Small intestine (tissue), 7 donors: ENCODE results near the gene FOXD4L1. TPM values are rescaled to one million over a fixed set of nuclear protein-coding genes. Genes with fewer than 3 reads are reported as not detected.
"Not testable (repeated sequence)": the region's sequence is repeated elsewhere in the genome, so short reads cannot be mapped to it uniquely, and the experiment has no call there.

Experiments used
- DNase-seq, 2 donors: peaks; one replicate each; pipeline versions ENCODE4 v3.0.0 to v3.0.0-alpha.2; 2013
- FAIRE-seq: peaks from 2 replicates; lab custom pipeline; 2012; peaks lifted over from hg19 to GRCh38; lab: Jason Lieb, UNC
- H3K27ac ChIP-seq, 3 donors: one replicate each; pipeline ENCODE4 v1.5.1; 2013; ENCODE audit warnings: low read length in 2 of 3, mild to moderate bottlenecking in 2 of 3, control low read depth in 1 of 3, inconsistent platforms in 1 of 3, low read depth in 1 of 3, moderate library complexity in 1 of 3
- H3K27me3 ChIP-seq, 3 donors: one replicate each; pipeline ENCODE4 v1.6.1; 2013; ENCODE audit warnings: low read length in 3 of 3, inconsistent platforms in 1 of 3; ENCODE audit not compliant: control insufficient read depth in 3 of 3, insufficient read depth in 3 of 3
- H3K36me3 ChIP-seq, 3 donors: one replicate each; pipeline ENCODE4 v1.6.1; 2013; ENCODE audit warnings: low read length in 3 of 3, inconsistent platforms in 1 of 3, low read depth in 1 of 3, mild to moderate bottlenecking in 1 of 3, moderate library complexity in 1 of 3; ENCODE audit not compliant: control insufficient read depth in 3 of 3, insufficient read depth in 2 of 3
- H3K4me1 ChIP-seq, 3 donors: one replicate each; pipeline ENCODE4 v1.6.1; 2013; ENCODE audit warnings: low read length in 2 of 3, inconsistent platforms in 1 of 3, low read depth in 1 of 3, mild to moderate bottlenecking in 1 of 3, moderate library complexity in 1 of 3; ENCODE audit not compliant: control insufficient read depth in 3 of 3, insufficient read depth in 2 of 3
- H3K4me3 ChIP-seq, 3 donors: one replicate each; pipeline ENCODE4 v1.5.1; 2013; ENCODE audit warnings: low read length in 3 of 3, control low read depth in 1 of 3, inconsistent platforms in 1 of 3, low read depth in 1 of 3, mild to moderate bottlenecking in 1 of 3, moderate library complexity in 1 of 3
- H3K9me3 ChIP-seq, 2 donors: one replicate each; pipeline ENCODE4 v1.6.1; 2013; ENCODE audit warnings: low read depth in 1 of 2, low read length in 1 of 2; ENCODE audit not compliant: control insufficient read depth in 2 of 2, insufficient read depth in 1 of 2
- WGBS, 3 donors: extraction: QIAGEN DNeasy Blood & Tissue Kit; methylation state at CpG; one replicate each; pipeline ENCODE4 v1.1.7; 2013; 5-methylcytosine and 5-hydroxymethylcytosine counted together
- polyA plus RNA-seq, 4 donors: library from polyadenylated mRNA; stranded (reverse) in 3 of 4; unstranded in 1 of 4; fragments of 200-250 nt in 3 of 4; fragments of 120-200 nt in 1 of 4; gene quantifications; one replicate each; pipeline versions ENCODE4 v1.2.1 to v1.2.3, GENCODE V29; 2013
- donor health status: healthy with polysubstance abuse.
- donor health status: control.
- donor health status: control.
- donor health status: Bipolar disorder and iron deficiency.
- donor health status: healthy.

FOXD4L1 gene
- polyA plus RNA-seq, 4 donors: 0.06 to 0.45 TPM; not detected in 2

DNA sequence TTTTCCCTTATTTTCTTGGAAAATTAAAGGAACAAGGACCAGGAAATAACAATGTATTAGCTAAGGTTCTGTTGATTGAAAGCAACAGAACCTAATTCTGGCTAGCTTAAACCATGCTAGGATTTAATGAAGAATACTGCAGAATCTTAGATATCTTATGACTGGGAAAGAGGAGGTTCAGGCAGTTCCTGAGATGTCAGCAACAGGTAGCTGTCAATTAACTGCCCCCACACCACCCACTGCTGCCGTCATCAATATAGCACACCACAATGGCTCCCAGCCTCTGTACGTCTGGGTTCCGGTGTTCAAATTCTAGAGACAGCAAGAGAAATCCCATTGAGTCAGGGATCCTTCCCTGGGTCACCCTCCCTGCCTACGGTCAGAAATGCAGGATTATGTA is 34.5 kb downstream of the FOXD4L1 start:
- H3K27ac ChIP-seq, H3K4me1 ChIP-seq, H3K4me3 ChIP-seq, FAIRE-seq, H3K36me3 ChIP-seq, DNase-seq, H3K9me3 ChIP-seq, H3K27me3 ChIP-seq: not testable (repeated sequence)
- WGBS, 3 donors: 80 to 100% methylated on average over 1 of the region's 4 CpGs; no CpG with 5 or more reads in 1 of the 3 donors

DNA sequence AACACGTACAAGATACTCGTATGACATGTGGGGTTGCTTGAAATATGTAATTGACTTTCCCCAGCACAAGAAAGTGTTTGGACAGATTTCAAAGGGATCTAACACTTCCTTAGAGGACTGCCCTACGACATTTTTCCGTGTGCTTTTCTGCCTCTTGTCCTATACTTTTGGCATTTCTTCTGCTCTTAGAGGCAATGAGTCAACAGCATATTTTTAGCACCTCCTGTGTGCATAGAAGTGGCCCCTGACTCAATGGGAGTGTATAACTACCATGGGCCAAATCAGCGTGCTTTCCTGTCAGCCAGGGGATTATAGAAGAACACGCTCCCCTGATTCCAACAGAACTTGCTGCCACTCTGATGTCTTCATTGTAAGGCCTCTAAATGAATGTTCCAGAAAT is 38.1 kb downstream of the FOXD4L1 start:
- not testable (repeated sequence) for H3K36me3 ChIP-seq, FAIRE-seq, H3K27ac ChIP-seq, H3K4me1 ChIP-seq, H3K4me3 ChIP-seq, H3K27me3 ChIP-seq, H3K9me3 ChIP-seq, DNase-seq
- WGBS, 3 donors: 80 to 90% (median 88%) methylated on average over 5 to 6 of the region's 6 CpGs

DNA sequence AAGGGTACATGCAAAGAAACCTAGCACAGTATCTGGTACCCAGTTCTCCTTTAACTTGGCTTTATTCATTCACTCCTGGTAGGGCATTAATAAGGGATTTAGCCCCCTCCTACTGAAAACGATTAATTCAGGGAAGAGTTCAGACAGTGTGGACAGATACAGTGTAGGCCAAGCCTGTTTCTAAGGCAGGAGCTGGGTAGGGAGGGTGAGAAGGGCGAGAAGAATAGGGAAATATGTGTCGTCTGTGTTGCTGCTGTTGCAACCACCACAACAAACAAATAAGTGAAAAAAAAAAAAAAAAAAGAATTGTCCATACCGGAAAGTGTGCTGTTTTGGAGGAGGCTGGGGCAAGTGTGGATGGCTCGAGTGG is 42.4 kb downstream of the FOXD4L1 start:
- not testable (repeated sequence) for FAIRE-seq

DNA sequence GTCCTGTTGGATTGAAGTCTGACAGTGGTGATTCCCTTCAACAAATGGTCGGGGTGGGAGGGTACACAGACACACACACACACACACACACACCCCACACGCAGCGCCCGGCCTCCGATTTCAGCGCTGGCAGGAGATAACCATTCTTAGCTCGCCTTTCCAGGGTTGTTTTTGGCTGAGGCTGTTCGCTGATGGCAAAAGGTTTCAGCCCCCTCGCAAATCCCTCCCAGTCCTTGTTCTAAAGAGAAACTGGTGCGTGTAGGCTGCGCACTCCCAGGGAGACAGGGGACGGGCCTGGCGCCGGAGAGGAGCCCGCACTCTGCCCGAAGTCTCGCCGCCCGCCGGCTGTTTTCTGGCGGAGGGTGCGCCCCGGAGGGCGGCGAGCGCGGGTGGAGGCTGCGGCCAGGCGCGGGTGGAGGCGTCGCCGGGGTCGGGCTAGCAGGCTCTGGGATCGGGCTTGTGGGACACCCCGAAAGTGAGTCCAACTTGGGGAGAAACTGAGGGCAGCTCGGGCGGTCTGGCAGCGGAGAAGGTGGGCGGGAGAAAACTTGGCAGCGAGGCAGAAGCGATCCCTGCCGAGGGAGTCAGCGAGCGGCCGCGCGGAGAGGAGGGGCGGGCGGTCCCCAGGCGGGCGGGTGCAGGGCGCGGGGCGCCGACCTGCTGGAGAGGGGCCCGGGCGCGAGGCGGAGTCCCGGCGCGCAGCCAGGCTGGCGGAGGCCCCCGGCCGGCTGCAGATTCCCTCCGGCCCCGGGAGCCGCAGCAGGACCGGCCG is 42.9 kb downstream of the FOXD4L1 start:
- H3K36me3 ChIP-seq, FAIRE-seq: not testable (repeated sequence)
- H3K27ac ChIP-seq: peak overlapping the region in 2 of 3 donors; percentile 33 to 64

More for the DNA sequence above, 42.4 kb downstream of the FOXD4L1 start:
- WGBS, 3 donors: 6 to 26% (median 19%) methylated on average over 3 of the region's 5 CpGs
- not testable (repeated sequence) for H3K4me1 ChIP-seq, H3K9me3 ChIP-seq, H3K4me3 ChIP-seq, H3K27ac ChIP-seq, H3K27me3 ChIP-seq, H3K36me3 ChIP-seq, DNase-seq

DNA sequence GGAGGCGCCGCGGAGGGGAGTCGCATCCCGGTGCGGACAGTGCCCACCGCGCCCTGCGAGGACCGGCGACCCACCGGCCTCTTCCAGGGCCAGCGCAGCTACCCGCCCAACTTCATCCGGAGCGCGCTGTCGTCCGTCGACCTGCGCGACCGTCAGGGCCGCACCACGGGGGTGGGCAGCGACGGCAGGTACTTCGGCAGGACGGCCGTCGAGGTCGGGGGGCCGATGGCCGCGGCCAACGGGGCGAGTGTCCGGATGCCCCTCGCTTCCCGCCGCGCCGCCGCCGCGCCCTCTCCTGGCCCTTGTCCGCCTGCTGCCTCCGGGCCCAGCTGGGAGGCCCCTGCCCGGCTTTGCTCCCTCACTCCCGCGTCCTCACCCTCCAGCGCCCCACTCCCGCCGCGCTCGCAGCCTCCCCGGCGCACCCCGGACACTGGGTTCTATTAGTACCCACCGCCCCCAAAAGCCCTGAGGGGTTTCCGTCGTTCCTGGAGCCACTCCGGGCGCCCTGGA is 43.6 kb downstream of the FOXD4L1 start:
- not testable (repeated sequence) for H3K9me3 ChIP-seq, H3K4me1 ChIP-seq, H3K27me3 ChIP-seq, H3K36me3 ChIP-seq, FAIRE-seq
- H3K4me3 ChIP-seq: peak overlapping the region in 2 of 3 donors; percentile 29 to 44
- peak overlapping the region in 1 of 3 donors; percentile 9 for H3K27ac ChIP-seq
- peak in 1 of 2 donors; percentile 35 for DNase-seq
- 0 to 5% (median 1%) methylated on average over 26 to 64 of the region's 64 CpGs for WGBS, 3 donors

More for the DNA sequence above, 42.9 kb downstream of the FOXD4L1 start:
- DNase-seq: peak; percentile 24 to 51
- 1% methylated on average over 42 to 71 of the region's 71 CpGs for WGBS, 3 donors
- not testable (repeated sequence) for H3K27me3 ChIP-seq, H3K4me1 ChIP-seq, H3K9me3 ChIP-seq
- peak overlapping the region; percentile 29 to 44 (median 35) for H3K4me3 ChIP-seq

GRCh38 chr2:113542529-113542928 is 44.1 kb downstream of the FOXD4L1 start:
- H3K4me1 ChIP-seq, H3K4me3 ChIP-seq, H3K36me3 ChIP-seq, H3K9me3 ChIP-seq, H3K27me3 ChIP-seq, DNase-seq, H3K27ac ChIP-seq, FAIRE-seq: not testable (repeated sequence)
- 14 to 29% (median 18%) methylated on average over 1 to 5 of the region's 9 CpGs for WGBS, 3 donors

Other genes with a start within 250 kb of the FOXD4L1 start
- 1 to 10 TPM in 3 of 4 donors, under 1 TPM in 1; 0.45 to 5.5 (median 2.5) TPM for gene PAX8, start 219.7 kb upstream of the FOXD4L1 start, polyA plus RNA-seq
- gene ZNG1B, start 61.0 kb upstream of the FOXD4L1 start, polyA plus RNA-seq: 10 to 100 TPM; 16.3 to 33.5 (median 25.6) TPM
- gene RABL2A, start 128.6 kb downstream of the FOXD4L1 start, polyA plus RNA-seq: 10 to 100 TPM in 2 of 4 donors, 1 to 10 TPM in 2; 3.5 to 34.7 (median 8.3) TPM